Panc1 (cell line): ENCODE results near the gene AKAP13. TPM values are rescaled to one million over a fixed set of nuclear protein-coding genes. Genes with fewer than 3 reads are reported as not detected.

Experiments
- ATAC-seq: fragments of 200-7000 bp; cut with Tn5 transposase; 2 replicates; pipeline ENCODE4 v1.9.1; 2020; ENCODE audit warnings: mild to moderate bottlenecking, moderate library complexity
- BruUV-seq: library from RNA; stranded (reverse); fragments of 400-500 nt; replicated peaks from 2 replicates; lab custom pipeline; 2021; lab: Mats Ljungman, UMichigan
- CTCF ChIA-PET: fragments of 300-600 bp; sonication (Branson Sonifier 250); formaldehyde crosslinking; loops from one replicate; lab custom pipeline; 2022; ENCODE audit warnings: antibody characterized with exemption; lab: Charles Lee
- POLR2A ChIA-PET: fragments of 300-600 bp; sonication (Branson Sonifier 250); formaldehyde crosslinking; loops from one replicate; lab custom pipeline; 2022; ENCODE audit warnings: antibody characterized with exemption; lab: Charles Lee
- DNase-seq: peaks from one replicate; pipeline ENCODE4 v3.0.0-alpha.2; 2010; ENCODE audit warnings: low read depth, low spot score
- H3K27ac ChIP-seq: 2 replicates; pipeline ENCODE4 v1.5.1; 2011; ENCODE audit warnings: mild to moderate bottlenecking, low read length, inconsistent platforms
- H3K27me3 ChIP-seq: fragments of 200-500 bp; sonication (Bioruptor generic); 2 replicates; pipeline ENCODE4 v1.6.0; 2014; ENCODE audit warnings: low read length, inconsistent platforms; ENCODE audit not compliant: control insufficient read depth, insufficient read depth
- H3K36me3 ChIP-seq: fragments of 200-500 bp; sonication (Bioruptor generic); 2 replicates; pipeline ENCODE4 v1.5.1; 2014; ENCODE audit warnings: inconsistent platforms, mild to moderate bottlenecking, low read length, moderate library complexity; ENCODE audit not compliant: control insufficient read depth, insufficient read depth
- H3K4me1 ChIP-seq: 2 replicates; pipeline ENCODE4 v1.5.1; 2011; ENCODE audit warnings: inconsistent platforms, mild to moderate bottlenecking, low read length, moderate library complexity; ENCODE audit not compliant: control insufficient read depth, insufficient read depth
- H3K4me3 ChIP-seq, 2 experiments: 2 replicates each; pipeline ENCODE4 v1.5.1; 2011 to 2012; ENCODE audit warnings: low read depth in 2 of 2, low read length in 2 of 2, mild to moderate bottlenecking in 2 of 2, inconsistent platforms in 1 of 2, moderate library complexity in 1 of 2
- H3K9me3 ChIP-seq: fragments of 200-500 bp; sonication (Bioruptor generic); 2 replicates; pipeline ENCODE4 v1.5.1; 2014; ENCODE audit warnings: low read depth, mild to moderate bottlenecking, inconsistent platforms, low read length, moderate library complexity; ENCODE audit not compliant: control insufficient read depth, insufficient read depth
- POLR2AphosphoS5 ChIP-seq: IDR thresholded peaks from 2 replicates; pipeline ENCODE4 v1.6.1; 2012; ENCODE audit warnings: mild to moderate bottlenecking, low read depth, low read length, moderate library complexity
- SIN3A ChIP-seq: IDR thresholded peaks from 2 replicates; pipeline ENCODE4 v1.6.1; 2012; ENCODE audit warnings: low read depth, mild to moderate bottlenecking, low read length, moderate library complexity, borderline replicate concordance; ENCODE audit not compliant: insufficient read depth
- TCF7L2 ChIP-seq: IDR thresholded peaks from 2 replicates; pipeline ENCODE4 v1.6.1; 2011; ENCODE audit warnings: mild to moderate bottlenecking, low read depth, low read length, inconsistent platforms
- in situ Hi-C: cut with HindIII; loops from 2 replicates; pipeline ENCODE4 v1.10.0; 2016; ENCODE audit warnings: low sequenced_read_pairs, low pct_unique_long_range_greater_than_20kb
- intact Hi-C: fragments of 100-400 bp; cut with micrococcal nuclease; formaldehyde crosslinking; loops from one replicate; pipeline ENCODE4 v1.10.0; 2022; ENCODE audit not compliant: unreplicated experiment
- total RNA-seq: library from RNA; stranded (reverse); gene quantifications from one replicate; pipeline ENCODE4 v1.2.1, GENCODE V29; 2021; ENCODE audit not compliant: unreplicated experiment
- TF ChIP-seq, protein P1 (sequence below): fragments of 450-650 bp; IDR thresholded peaks from 2 replicates; pipeline ENCODE4 v1.5.1; 2017; ENCODE audit warnings: mild to moderate bottlenecking
- TF ChIP-seq, protein P2 (sequence below), 2 experiments: IDR thresholded peaks; 2 replicates each; pipeline ENCODE4 v1.6.1; 2011 to 2012; ENCODE audit warnings: low read depth in 2 of 2, control low read depth in 1 of 2, low read length in 1 of 2, mild to moderate bottlenecking in 1 of 2, moderate library complexity in 1 of 2; ENCODE audit not compliant: insufficient read depth in 1 of 2

AKAP13 gene
- total RNA-seq, 1 experiment from 2014 or later, result 94.2 TPM

DNA sequence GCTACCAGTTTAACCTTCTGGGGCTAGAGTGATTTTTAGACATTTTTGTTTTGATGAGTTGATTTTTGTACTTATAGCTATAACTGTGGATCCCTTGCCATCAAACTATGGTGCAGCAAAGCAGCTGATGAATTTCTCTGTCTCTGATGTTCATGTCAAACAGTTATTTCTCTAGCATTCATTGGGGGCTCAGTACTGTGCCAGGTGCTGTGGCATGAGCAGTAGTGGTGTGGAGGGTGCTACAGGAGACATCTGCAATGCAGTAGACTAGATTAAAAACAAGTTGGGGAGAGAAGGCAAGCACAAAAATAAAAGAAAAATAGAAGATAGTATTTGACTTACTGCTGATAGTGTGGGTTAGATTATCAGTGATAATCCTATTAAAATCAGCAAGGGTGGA lies 95.3 kb downstream of the AKAP13 start:
- ChIA-PET CTCF (no interaction called here), POLR2A (no interaction called here)
- Histone ChIP-seq H3K4me1 (peaks cover 34% of the 10 kb centered on the region), H3K27me3 (no peaks in the 10 kb centered on the region), H3K27ac (no peak overlapping the region), H3K36me3 (no peaks in the 10 kb centered on the region), H3K9me3 (no peaks in the 10 kb centered on the region), H3K4me3 (no peak overlapping the region)
- DNase-seq (no peak), ATAC-seq (no peak)
- in situ Hi-C loops, result no loop called here
- intact Hi-C loops, result no loop called here
- BruUV-seq, result no TSS peak
- TF ChIP-seq, protein P1, sequence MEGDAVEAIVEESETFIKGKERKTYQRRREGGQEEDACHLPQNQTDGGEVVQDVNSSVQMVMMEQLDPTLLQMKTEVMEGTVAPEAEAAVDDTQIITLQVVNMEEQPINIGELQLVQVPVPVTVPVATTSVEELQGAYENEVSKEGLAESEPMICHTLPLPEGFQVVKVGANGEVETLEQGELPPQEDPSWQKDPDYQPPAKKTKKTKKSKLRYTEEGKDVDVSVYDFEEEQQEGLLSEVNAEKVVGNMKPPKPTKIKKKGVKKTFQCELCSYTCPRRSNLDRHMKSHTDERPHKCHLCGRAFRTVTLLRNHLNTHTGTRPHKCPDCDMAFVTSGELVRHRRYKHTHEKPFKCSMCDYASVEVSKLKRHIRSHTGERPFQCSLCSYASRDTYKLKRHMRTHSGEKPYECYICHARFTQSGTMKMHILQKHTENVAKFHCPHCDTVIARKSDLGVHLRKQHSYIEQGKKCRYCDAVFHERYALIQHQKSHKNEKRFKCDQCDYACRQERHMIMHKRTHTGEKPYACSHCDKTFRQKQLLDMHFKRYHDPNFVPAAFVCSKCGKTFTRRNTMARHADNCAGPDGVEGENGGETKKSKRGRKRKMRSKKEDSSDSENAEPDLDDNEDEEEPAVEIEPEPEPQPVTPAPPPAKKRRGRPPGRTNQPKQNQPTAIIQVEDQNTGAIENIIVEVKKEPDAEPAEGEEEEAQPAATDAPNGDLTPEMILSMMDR, result no peak
- TF ChIP-seq POLR2AphosphoS5 (no peak), SIN3A (no peak), TCF7L2 (no peak)
- TF ChIP-seq, protein P2, sequence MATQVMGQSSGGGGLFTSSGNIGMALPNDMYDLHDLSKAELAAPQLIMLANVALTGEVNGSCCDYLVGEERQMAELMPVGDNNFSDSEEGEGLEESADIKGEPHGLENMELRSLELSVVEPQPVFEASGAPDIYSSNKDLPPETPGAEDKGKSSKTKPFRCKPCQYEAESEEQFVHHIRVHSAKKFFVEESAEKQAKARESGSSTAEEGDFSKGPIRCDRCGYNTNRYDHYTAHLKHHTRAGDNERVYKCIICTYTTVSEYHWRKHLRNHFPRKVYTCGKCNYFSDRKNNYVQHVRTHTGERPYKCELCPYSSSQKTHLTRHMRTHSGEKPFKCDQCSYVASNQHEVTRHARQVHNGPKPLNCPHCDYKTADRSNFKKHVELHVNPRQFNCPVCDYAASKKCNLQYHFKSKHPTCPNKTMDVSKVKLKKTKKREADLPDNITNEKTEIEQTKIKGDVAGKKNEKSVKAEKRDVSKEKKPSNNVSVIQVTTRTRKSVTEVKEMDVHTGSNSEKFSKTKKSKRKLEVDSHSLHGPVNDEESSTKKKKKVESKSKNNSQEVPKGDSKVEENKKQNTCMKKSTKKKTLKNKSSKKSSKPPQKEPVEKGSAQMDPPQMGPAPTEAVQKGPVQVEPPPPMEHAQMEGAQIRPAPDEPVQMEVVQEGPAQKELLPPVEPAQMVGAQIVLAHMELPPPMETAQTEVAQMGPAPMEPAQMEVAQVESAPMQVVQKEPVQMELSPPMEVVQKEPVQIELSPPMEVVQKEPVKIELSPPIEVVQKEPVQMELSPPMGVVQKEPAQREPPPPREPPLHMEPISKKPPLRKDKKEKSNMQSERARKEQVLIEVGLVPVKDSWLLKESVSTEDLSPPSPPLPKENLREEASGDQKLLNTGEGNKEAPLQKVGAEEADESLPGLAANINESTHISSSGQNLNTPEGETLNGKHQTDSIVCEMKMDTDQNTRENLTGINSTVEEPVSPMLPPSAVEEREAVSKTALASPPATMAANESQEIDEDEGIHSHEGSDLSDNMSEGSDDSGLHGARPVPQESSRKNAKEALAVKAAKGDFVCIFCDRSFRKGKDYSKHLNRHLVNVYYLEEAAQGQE (IDR thresholded peaks at IDR 0.05; ENCODE audit: insufficient read depth in 1 of 2, low read depth in 2 of 2, low read length in 1 of 2), result no peak

DNA sequence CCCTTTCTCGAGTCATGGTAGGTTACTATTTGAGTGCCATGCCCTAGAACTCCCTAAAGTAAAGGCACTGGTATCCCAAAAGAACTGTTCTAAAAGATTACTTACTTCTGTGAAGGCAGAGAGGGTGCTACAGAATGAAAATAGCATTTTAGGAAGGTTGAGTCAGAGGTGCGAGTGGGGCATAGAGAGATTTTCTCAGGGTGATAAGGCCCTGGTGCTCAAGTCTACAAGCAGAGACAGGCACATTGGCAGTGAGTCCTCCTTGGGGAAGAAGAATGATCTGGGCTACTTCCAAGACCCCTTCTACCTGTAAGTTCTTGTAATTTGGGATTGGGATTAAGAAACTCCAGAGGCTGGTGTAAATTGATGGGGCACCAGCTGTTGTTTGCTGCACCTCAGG lies 96.7 kb downstream of the AKAP13 start:
- in situ Hi-C loops, result no loop called here

More for the DNA sequence above, 96.7 kb downstream of the AKAP13 start:
- H3K36me3 ChIP-seq, result no peaks in the 10 kb centered on the region
- no peaks in the 10 kb centered on the region for H3K27me3 ChIP-seq
- H3K4me3 ChIP-seq, result no peak overlapping the region
- POLR2A ChIA-PET, result interaction anchor here (0.6 to 0.7 kb wide), 3 partner anchors 57 to 144 kb away, joined by 4 to 11 read pairs (median 5); no protein-coding TSS in a partner anchor
- ATAC-seq (no peak), DNase-seq (no peak)
- H3K9me3 ChIP-seq, result no peaks in the 10 kb centered on the region
- intact Hi-C loops, result no loop called here
- peaks cover 34% of the 10 kb centered on the region for H3K4me1 ChIP-seq
- BruUV-seq, result no TSS peak
- TF ChIP-seq POLR2AphosphoS5, result no peak
- TF ChIP-seq, protein P2 (IDR thresholded peaks at IDR 0.05; ENCODE audit: insufficient read depth in 1 of 2, low read depth in 2 of 2, low read length in 1 of 2), result no peak
- TF ChIP-seq TCF7L2, result no peak
- no peak for TF ChIP-seq SIN3A
- TF ChIP-seq, protein P1, result no peak
- no peak overlapping the region for H3K27ac ChIP-seq
- CTCF ChIA-PET, result interaction anchor here (1.1 kb wide), 1 partner anchor 146 kb away, joined by 3 read pairs; no protein-coding TSS in a partner anchor
